Right lobe of liver (tissue), 6 donors: Measurements from ENCODE around the gene DIDO1. TPM values are rescaled to one million over a fixed set of nuclear protein-coding genes. Genes with fewer than 3 reads are reported as not detected.

Source experiments
- ATAC-seq, 4 donors: fragments of 200-7000 bp; cut with Tn5 transposase; one replicate each; pipeline ENCODE4 v1.9.1; 2020; ENCODE audit warnings: mild to moderate bottlenecking in 4 of 4, moderate library complexity in 4 of 4
- DNase-seq, 3 donors: peaks; one replicate each; pipeline ENCODE4 v3.0.0-alpha.2; 2020
- H3K27ac ChIP-seq, 3 donors: fragments of 200-600 bp; one replicate each; pipeline ENCODE4 v1.8.0; 2022
- H3K27me3 ChIP-seq, 2 donors: fragments of 200-600 bp; one replicate each; pipeline ENCODE4 v1.8.0; 2022
- H3K36me3 ChIP-seq, 4 donors: fragments of 200-600 bp; sonication (generic) in 1 of 4; one replicate each; pipeline versions ENCODE4 v1.5.1 to v1.8.0; 2017 to 2022; ENCODE audit warnings: control low read depth in 1 of 4
- H3K4me1 ChIP-seq, 4 donors: fragments of 200-600 bp; sonication (generic) in 1 of 4; one replicate each; pipeline versions ENCODE4 v1.5.1 to v1.8.0; 2017 to 2022; ENCODE audit warnings: control low read depth in 1 of 4
- H3K4me3 ChIP-seq, 3 donors: fragments of 200-600 bp; one replicate each; pipeline ENCODE4 v1.8.0; 2022
- H3K9me3 ChIP-seq, 4 donors: fragments of 200-600 bp; sonication (generic) in 1 of 4; one replicate each; pipeline versions ENCODE4 v1.5.1 to v1.8.0; 2017 to 2022; ENCODE audit warnings: control low read depth in 1 of 4
- CTCF ChIP-seq, 4 donors: fragments of 200-600 bp in 3 of 4; fragments of 450-650 bp in 1 of 4; IDR thresholded peaks; one replicate each; pipeline versions ENCODE4 v1.5.1 to v1.8.0; 2016 to 2022; ENCODE audit warnings: antibody characterized with exemption in 4 of 4, mild to moderate bottlenecking in 2 of 4
- POLR2A ChIP-seq: fragments of 450-650 bp; IDR thresholded peaks from one replicate; pipeline ENCODE4 v1.6.1; 2017; ENCODE audit warnings: antibody characterized with exemption, mild to moderate bottlenecking
- WGBS: methylation state at CpG from one replicate; pipeline ENCODE4 v1.1.6; 2018; ENCODE audit warnings: low coverage, low lambda C conversion rate; ENCODE audit not compliant: insufficient coverage; ENCODE audit errors: missing lambda C conversion rate; 5-methylcytosine and 5-hydroxymethylcytosine counted together
- intact Hi-C, 2 donors: fragments of 100-400 bp; cut with DNase I; formaldehyde crosslinking; loops; one replicate each; pipeline versions ENCODE4 v1.11.2 to v1.14.1; 2022
- total RNA-seq, 6 experiments: library from RNA; depleted of rRNA in 2 of 6; stranded (reverse); fragments of >200 nt in 2 of 6; fragmentation: NEBNext Ultra II Directional in 3 of 6; extraction: Animal tissue kit (Norgen Biotek cat#: 25700) in 3 of 6; gene quantifications; one replicate each; pipeline versions ENCODE4 v1.1.0 to v1.2.4, GENCODE V29; 2016 to 2023
- donor health status: DM: no; HTN: yes; CAD: no.
- donor health status: DM: no; HTN: no; CAD: no.
- donor health status: DM: no; HTN: no; CAD: no.
- donor health status: DM: no; HTN: yes; CAD: no.
- donor health status: DM: no; HTN: yes; CAD: no.

The DIDO1 gene
- total RNA-seq, 6 experiments from 2014 or later, result 18.3 to 28.1 (median 21.1) TPM

DNA sequence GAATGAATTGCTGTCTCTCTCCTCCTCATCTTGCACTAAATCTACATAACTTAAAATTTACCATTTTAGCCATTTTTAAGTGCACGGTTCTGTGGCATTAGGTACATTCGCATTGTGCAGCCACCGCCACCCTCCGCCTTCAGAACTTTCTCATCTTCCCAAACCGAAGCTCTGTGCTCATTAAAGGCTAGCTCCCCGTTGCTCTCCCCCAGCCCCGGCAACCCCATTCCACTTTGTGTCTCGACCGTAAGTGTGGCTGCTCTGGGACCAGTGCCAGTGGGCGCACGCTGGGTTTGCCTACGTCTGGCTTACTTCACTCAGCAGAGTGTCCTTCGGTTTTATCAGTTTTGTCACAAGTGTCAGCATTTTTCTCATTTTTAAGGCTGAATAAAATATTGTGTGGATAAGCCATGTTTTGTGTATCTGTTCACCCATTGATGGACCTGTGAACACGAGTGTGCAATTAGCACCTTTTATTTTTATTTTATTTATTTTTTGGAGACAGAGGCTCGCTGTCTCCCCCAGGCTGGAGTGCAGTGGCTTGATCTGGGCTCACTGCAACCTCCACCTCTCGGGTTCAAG, 43.0 kb upstream of the DIDO1 start:
- Histone ChIP-seq H3K9me3 (no peaks in the 10 kb centered on the region), H3K4me3 (no peak overlapping the region), H3K27ac (no peak overlapping the region), H3K36me3 (peaks cover 0 to 9% (median 1%) of the 10 kb centered on the region in 4 donors), H3K27me3 (peaks cover 0 to 14% of the 10 kb centered on the region in 2 donors), H3K4me1 (peaks cover 0 to 5% (median 2%) of the 10 kb centered on the region in 4 donors)
- DNase-seq, result no peak
- peak in 2 of 4 donors; percentile 3 to 18 for ATAC-seq
- intact Hi-C loops, result loop anchor here in 1 of 2 donors (10.0 kb wide), 1 partner anchor 64 kb away; no protein-coding TSS in a partner anchor
- no peak for TF ChIP-seq CTCF (IDR thresholded peaks at IDR 0.05)
- TF ChIP-seq POLR2A, result no peak
- 28% methylated on average over 12 of the region's 16 CpGs for WGBS

DNA sequence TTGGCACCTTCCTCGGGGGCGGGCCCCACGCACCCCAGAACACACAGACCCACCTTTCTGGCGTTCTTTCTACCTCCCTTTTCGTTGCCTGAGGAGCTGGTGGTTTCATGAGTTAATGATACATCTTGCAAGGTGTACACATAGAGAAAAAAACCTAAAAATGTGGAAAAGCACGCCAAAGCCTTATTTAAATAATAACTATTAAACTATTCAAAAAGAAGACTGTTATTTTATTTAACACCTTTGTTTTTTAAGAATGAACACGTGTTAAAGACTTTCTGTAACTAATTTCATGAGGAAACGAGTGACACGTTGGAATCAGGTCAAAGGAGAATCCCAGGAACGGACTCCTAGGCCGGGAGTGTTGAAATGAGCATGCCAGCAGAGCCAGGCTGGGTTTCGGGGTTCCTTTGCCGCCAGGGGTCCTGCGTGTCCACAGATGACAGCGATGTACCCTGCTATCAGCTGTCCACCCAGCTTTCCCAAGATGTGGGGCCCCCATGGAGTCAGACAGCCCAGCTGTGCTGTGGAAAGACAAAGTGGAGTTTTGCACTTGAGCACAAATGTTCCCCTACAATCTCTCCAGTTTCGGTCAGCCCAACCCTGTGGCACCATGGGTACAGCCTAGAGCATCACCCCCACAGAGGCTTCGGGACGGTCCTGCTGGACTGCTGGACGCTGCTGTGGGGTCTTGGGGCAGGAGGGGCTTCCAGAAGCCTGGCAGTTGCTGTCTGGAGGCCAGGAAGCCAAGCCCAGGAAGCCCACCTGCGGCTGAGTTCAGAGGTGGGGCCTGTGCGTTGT, 42.3 kb upstream of the DIDO1 start:
- H3K4me1 ChIP-seq, result peaks cover 0 to 5% (median 2%) of the 10 kb centered on the region in 4 donors
- 35% methylated on average over 14 of the region's 21 CpGs for WGBS
- H3K36me3 ChIP-seq, result peaks cover 0 to 16% (median 6%) of the 10 kb centered on the region in 4 donors
- peaks cover 0 to 10% of the 10 kb centered on the region in 2 donors for H3K27me3 ChIP-seq
- DNase-seq (no peak), ATAC-seq (peak; percentile 6 to 25 (median 18))
- no peaks in the 10 kb centered on the region for H3K9me3 ChIP-seq
- H3K27ac ChIP-seq, result peak overlapping the region in 1 of 3 donors; percentile 30
- intact Hi-C loops, result loop anchor here in 1 of 2 donors (10.0 kb wide), 1 partner anchor 64 kb away; no protein-coding TSS in a partner anchor
- no peak overlapping the region for H3K4me3 ChIP-seq
- TF ChIP-seq POLR2A (no peak), CTCF (IDR thresholded peaks at IDR 0.05) (peak in 1 of 4 donors; percentile 6)

DNA sequence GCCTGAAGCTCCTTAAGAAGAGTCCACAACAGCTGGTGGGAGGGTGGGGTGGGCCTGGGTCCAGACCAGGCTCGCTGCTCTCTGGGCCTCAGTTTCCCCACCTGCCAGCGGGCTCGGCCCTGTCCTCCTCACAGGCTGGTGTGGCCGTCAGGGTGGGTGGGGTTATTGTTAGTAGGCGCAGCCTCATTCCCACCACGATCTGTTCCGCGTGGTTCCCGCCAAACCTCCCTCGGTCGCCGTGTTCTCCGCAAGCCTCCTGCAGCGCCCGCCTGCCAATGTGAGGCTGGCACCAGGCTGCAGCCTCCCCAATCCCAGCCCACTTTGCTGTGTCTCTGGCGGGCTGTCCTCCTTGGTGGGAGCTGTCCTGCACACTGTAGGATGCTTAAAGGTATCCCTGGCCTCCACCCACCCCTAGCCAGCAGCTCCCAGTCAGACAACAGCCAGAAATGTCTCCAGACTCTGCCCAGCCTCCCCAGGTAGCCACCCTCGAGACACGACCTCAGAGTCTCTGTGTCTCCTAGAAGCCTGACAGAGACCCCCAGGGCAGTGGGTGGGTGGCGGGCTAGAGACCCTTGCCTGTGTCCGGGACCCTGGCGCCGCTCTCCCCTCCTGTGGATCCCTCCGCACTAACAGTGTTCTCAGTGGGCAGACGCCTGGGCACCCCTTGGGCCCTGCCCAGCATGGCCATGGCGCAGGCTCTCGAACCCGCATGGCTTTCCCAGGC, 41.5 kb upstream of the DIDO1 start:
- H3K27me3 ChIP-seq, result peaks cover 0 to 3% of the 10 kb centered on the region in 2 donors
- 87% methylated on average over 3 of the region's 27 CpGs for WGBS
- peak in 1 of 4 donors; percentile 4 for ATAC-seq
- intact Hi-C loops, result loop anchor here in 1 of 2 donors (10.0 kb wide), 1 partner anchor 63 kb away; no protein-coding TSS in a partner anchor
- H3K4me1 ChIP-seq, result peaks cover 0 to 5% (median 2%) of the 10 kb centered on the region in 4 donors
- H3K4me3 ChIP-seq, result no peak overlapping the region
- DNase-seq, result no peak
- TF ChIP-seq POLR2A (no peak), CTCF (IDR thresholded peaks at IDR 0.05) (no peak)
- peaks cover 0 to 23% (median 10%) of the 10 kb centered on the region in 4 donors for H3K36me3 ChIP-seq
- H3K9me3 ChIP-seq, result no peaks in the 10 kb centered on the region
- peak overlapping the region in 1 of 3 donors; percentile 30 for H3K27ac ChIP-seq

DNA sequence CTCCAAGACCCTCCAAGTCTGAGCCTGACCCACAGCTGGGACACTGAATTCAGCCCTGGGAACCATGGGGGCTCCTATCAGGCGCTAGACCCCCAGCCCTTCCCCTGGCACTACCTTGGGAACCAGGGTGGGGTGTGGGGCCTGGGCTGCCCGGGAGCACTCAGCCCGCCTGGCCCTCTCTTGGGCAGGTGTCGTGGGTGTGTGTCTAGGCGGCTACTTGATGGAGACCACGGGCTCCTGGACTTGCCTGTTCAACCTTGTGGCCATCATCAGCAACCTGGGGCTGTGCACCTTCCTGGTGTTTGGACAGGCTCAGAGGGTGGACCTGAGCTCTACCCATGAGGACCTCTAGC, 40.8 kb upstream of the DIDO1 start:
- Histone ChIP-seq H3K36me3 (peaks cover 0 to 30% (median 13%) of the 10 kb centered on the region in 4 donors), H3K4me1 (peaks cover 0 to 5% (median 0%) of the 10 kb centered on the region in 4 donors), H3K27me3 (no peaks in the 10 kb centered on the region), H3K27ac (no peak overlapping the region), H3K9me3 (no peaks in the 10 kb centered on the region), H3K4me3 (no peak overlapping the region)
- TF ChIP-seq CTCF (IDR thresholded peaks at IDR 0.05), result no peak
- TF ChIP-seq POLR2A, result no peak
- intact Hi-C loops, result loop anchor here in 1 of 2 donors (10.0 kb wide), 1 partner anchor 62 kb away; no protein-coding TSS in a partner anchor
- no CpG with 5 or more reads among the region's 6 CpGs for WGBS
- DNase-seq (no peak), ATAC-seq (peak in 1 of 4 donors; percentile 1)
